OCI-LY3 (cell line): ENCODE data around the gene ENOX2.

Experiments
- EZH2phosphoT487 ChIP-seq: fragments of 200-600 bp; shearing (Covaris generic); IDR thresholded peaks from 2 replicates; pipeline ENCODE4 v1.6.1; 2018; ENCODE audit warnings: antibody characterized with exemption, mixed run types, low read depth
- TF ChIP-seq, protein P1 (sequence below): fragments of 200-600, 300-600 bp; sonication (generic); IDR thresholded peaks from 2 replicates; pipeline ENCODE4 v1.5.1; 2014; ENCODE audit warnings: antibody characterized with exemption, low read length, low read depth

DNA sequence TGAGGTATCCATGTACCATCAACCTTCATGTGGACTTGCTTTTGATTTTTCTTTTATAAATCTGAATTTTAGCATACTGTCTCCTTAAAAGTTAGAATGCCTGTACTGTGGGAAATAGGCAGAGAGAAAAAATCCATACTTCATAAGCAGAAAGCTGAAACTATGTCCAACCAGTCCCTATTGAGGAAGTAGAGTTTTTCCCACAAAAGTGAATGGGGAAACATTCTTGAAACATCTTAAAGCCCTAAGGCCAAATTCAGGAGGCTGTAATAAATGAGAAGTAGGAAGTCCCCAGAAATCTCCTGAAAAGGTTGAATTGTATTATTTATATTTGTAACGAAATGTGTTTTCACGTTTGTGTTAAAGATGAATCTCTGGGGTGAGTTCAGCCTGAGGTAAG lies 56.3 kb downstream of the ENOX2 start:
- TF ChIP-seq, protein P1, sequence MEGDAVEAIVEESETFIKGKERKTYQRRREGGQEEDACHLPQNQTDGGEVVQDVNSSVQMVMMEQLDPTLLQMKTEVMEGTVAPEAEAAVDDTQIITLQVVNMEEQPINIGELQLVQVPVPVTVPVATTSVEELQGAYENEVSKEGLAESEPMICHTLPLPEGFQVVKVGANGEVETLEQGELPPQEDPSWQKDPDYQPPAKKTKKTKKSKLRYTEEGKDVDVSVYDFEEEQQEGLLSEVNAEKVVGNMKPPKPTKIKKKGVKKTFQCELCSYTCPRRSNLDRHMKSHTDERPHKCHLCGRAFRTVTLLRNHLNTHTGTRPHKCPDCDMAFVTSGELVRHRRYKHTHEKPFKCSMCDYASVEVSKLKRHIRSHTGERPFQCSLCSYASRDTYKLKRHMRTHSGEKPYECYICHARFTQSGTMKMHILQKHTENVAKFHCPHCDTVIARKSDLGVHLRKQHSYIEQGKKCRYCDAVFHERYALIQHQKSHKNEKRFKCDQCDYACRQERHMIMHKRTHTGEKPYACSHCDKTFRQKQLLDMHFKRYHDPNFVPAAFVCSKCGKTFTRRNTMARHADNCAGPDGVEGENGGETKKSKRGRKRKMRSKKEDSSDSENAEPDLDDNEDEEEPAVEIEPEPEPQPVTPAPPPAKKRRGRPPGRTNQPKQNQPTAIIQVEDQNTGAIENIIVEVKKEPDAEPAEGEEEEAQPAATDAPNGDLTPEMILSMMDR = no peak
- TF ChIP-seq EZH2phosphoT487 = no peak
